ENCODE results near the gene PCDH9.

Gene PCDH9

DNA sequence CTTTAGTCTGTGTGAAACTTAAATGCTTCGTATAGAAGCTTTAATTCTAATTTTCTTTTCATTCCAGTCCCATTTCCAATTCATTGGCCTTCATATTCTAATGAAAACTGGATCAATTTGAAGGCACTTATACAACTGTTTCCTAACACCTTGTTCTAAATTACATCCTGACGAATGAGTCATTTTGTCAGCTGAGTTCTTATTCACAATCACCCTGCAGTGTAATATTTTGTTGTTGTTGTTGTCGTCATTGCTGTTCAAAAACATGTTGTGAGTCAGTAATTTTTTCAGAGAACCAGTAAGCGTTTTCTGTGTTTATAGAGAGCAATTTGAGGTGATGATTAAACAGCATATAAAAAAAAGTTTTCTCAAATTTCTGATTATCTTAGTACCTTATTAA is 290.0 kb downstream of the PCDH9 start:
- H3K4me3 ChIP-seq (ENCODE audit: low read depth, low read length): no peak overlapping the region
- TF ChIP-seq POLR2A (IDR thresholded peaks at IDR 0.05; ENCODE audit: extremely low read depth, insufficient read length) (no peak), MYC (IDR thresholded peaks at IDR 0.05; ENCODE audit: low read depth, low read length) (no peak)
- TF ChIP-seq, protein P1, sequence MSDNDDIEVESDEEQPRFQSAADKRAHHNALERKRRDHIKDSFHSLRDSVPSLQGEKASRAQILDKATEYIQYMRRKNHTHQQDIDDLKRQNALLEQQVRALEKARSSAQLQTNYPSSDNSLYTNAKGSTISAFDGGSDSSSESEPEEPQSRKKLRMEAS (IDR thresholded peaks at IDR 0.05; ENCODE audit: low read depth, low read length): no peak
- TF ChIP-seq, protein P2, sequence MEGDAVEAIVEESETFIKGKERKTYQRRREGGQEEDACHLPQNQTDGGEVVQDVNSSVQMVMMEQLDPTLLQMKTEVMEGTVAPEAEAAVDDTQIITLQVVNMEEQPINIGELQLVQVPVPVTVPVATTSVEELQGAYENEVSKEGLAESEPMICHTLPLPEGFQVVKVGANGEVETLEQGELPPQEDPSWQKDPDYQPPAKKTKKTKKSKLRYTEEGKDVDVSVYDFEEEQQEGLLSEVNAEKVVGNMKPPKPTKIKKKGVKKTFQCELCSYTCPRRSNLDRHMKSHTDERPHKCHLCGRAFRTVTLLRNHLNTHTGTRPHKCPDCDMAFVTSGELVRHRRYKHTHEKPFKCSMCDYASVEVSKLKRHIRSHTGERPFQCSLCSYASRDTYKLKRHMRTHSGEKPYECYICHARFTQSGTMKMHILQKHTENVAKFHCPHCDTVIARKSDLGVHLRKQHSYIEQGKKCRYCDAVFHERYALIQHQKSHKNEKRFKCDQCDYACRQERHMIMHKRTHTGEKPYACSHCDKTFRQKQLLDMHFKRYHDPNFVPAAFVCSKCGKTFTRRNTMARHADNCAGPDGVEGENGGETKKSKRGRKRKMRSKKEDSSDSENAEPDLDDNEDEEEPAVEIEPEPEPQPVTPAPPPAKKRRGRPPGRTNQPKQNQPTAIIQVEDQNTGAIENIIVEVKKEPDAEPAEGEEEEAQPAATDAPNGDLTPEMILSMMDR (IDR thresholded peaks at IDR 0.05; ENCODE audit: low read depth, low read length): no peak
- no peak for DNase-seq (ENCODE audit: low read depth)

DNA sequence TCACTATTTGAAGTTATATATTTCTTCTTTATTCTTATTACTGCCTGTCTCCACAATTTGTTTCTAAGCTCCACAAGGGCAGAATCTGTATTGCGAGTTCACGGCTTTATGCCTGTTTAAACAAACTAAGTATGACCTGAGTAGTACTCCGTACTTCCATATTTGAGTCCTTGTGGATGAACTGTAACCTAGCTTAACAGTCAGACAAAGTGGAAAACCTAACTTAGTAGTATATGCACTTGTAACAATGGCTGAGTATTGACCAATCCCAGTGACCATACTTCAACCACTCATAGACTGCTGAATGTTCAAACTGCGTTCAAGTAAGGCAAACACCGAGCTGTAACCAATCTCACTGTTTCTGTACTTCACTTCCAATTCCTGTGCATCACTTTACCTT is 292.7 kb downstream of the PCDH9 start:
- DNase-seq (ENCODE audit: low read depth): no peak
- TF ChIP-seq MYC (IDR thresholded peaks at IDR 0.05; ENCODE audit: low read depth, low read length): no peak
- TF ChIP-seq, protein P1 (IDR thresholded peaks at IDR 0.05; ENCODE audit: low read depth, low read length): no peak
- TF ChIP-seq POLR2A (IDR thresholded peaks at IDR 0.05; ENCODE audit: extremely low read depth, insufficient read length): no peak
- TF ChIP-seq, protein P2 (IDR thresholded peaks at IDR 0.05; ENCODE audit: low read depth, low read length): no peak
- H3K4me3 ChIP-seq (ENCODE audit: low read depth, low read length): no peak overlapping the region

DNA sequence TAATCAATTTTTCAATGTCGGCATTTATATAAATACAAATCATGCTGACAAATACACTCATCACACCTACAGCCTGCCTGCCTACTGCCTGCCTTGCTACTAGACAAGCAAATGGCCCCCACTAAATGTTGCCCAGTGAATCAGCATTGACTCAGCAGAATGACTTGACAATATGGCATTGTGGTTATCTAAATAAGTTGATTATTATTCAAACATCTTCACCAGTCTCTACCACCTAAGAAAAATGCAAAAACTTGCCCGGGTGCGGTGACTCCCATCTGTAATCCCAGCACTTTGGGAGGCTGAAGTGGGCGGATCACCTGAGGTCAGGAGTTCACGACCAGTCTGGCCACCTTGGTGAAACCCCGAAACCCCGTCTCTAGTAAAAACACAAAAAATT is 296.1 kb downstream of the PCDH9 start:
- no peak for DNase-seq (ENCODE audit: low read depth)
- no peak overlapping the region for H3K4me3 ChIP-seq (ENCODE audit: low read depth, low read length)
- TF ChIP-seq, protein P2 (IDR thresholded peaks at IDR 0.05; ENCODE audit: low read depth, low read length): no peak
- no peak for TF ChIP-seq MYC (IDR thresholded peaks at IDR 0.05; ENCODE audit: low read depth, low read length)
- no peak for TF ChIP-seq POLR2A (IDR thresholded peaks at IDR 0.05; ENCODE audit: extremely low read depth, insufficient read length)
- TF ChIP-seq, protein P1 (IDR thresholded peaks at IDR 0.05; ENCODE audit: low read depth, low read length): no peak

DNA sequence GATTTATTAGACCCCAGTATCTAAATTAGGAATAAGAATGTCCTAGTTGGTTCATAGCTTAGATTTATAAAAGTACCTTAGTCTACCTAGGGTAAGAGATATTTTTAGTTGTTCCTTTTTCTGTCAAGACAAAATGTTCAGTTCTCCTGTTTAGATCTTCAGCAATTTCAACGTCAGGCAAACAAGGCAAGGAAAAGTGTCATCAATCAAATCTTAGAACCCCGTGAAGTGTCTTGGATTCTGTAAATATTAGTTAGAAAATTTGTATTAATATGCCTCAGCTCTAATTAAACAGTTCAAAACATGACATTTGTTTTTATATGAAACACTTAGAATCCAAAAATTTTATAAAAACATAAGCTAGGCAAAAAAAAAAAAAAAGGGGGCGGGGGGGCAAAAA is 296.6 kb downstream of the PCDH9 start:
- no peak for TF ChIP-seq POLR2A (IDR thresholded peaks at IDR 0.05; ENCODE audit: extremely low read depth, insufficient read length)
- TF ChIP-seq, protein P2 (IDR thresholded peaks at IDR 0.05; ENCODE audit: low read depth, low read length): no peak
- TF ChIP-seq, protein P1 (IDR thresholded peaks at IDR 0.05; ENCODE audit: low read depth, low read length): no peak
- TF ChIP-seq MYC (IDR thresholded peaks at IDR 0.05; ENCODE audit: low read depth, low read length): no peak
- DNase-seq (ENCODE audit: low read depth): no peak
- no peak overlapping the region for H3K4me3 ChIP-seq (ENCODE audit: low read depth, low read length)

DNA sequence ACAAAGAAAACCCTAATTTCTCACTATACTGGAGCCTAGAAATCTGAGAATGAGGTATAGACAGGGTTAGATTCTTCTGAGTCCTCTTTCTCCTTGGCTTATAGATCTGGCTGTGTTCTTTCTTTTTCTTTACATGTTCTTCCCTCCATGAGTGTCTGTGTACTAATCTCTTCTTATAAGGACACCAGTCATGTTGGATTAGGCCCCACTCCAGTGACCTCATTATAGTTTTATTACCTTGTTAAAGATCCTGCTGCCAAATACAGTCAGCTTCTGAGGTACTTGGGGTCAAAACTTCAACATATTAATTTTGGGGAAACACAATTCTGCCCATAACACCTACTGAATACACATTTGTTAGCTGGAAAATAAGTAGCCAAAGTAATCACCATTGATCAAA is 302.6 kb downstream of the PCDH9 start:
- H3K4me3 ChIP-seq (ENCODE audit: low read depth, low read length): no peak overlapping the region
- TF ChIP-seq POLR2A (IDR thresholded peaks at IDR 0.05; ENCODE audit: extremely low read depth, insufficient read length) (no peak), MYC (IDR thresholded peaks at IDR 0.05; ENCODE audit: low read depth, low read length) (no peak)
- TF ChIP-seq, protein P2 (IDR thresholded peaks at IDR 0.05; ENCODE audit: low read depth, low read length): no peak
- TF ChIP-seq, protein P1 (IDR thresholded peaks at IDR 0.05; ENCODE audit: low read depth, low read length): no peak
- DNase-seq (ENCODE audit: low read depth): no peak
